Measurements from ENCODE around the gene TEX48.

TEX48 gene

DNA sequence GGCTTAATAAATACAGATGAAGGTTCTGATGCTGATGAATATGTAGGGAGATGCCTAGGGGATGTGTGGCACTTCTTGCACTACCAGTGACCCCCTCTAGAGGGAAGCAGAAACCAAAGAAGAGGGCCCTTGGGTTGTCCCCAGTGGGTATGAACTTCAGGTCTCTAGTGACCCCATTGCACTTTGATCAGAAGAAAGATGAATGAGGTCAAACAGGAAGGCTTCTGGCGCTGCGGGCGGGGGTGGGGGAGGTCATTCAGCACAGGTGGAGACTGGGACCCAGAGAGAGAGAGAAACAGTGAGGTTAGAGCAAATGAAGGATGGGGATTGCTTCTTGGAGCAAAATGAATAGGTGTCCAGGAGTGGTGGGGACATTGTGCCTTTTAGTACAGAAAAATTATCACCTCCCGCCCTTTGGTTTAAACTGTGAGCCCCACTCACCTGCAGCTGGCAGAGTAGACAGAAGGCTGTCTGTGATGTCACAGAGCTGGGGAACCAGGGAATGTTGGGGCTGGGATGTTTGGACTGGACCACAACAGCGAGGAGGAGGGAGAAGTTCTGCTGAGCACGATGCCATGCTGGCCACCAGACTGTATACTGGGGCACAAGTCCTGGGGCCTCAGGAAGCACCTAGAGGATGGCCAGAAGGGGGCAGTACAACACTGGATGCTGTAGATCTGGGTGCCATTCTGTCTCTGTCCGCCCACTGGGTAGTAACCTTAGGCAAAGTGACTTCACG, at the start of gene TEX48:
TEX48 (minus strand) TSS at position 599 of the 739 bp plus-strand sequence. CDS start 10,469 bp downstream, outside the sequence.
- peak; percentile 85 for DNase-seq

DNA sequence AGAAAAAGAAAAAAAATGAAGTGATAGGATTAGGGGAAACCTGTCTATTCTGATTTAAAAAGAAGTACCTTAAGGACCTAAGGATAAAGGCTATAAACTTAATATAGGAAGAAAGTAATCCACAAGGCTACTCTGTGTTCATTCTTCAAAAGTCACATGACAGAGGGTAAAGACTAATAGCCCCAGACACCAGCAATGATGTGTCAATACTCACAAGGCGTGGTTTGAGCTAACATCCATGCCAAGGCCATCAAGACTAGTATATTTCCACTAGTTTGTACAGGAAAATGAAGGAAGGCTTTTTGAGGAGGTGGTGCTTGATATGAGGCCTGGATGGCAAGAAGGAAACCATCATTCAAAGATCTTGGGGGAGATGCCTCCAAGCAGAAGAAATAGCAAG, 49.7 kb upstream of the TEX48 start:
- no peak for DNase-seq

GRCh38 chr9:114729706-114730105, 47.7 kb upstream of the TEX48 start:
- no peak for DNase-seq

- no peak for DNase-seq
Measured at GRCh38 chr9:114725930-114726329, 43.9 kb upstream of the TEX48 start.

GRCh38 chr9:114724744-114725143, 42.8 kb upstream of the TEX48 start:
- no peak for DNase-seq

DNA sequence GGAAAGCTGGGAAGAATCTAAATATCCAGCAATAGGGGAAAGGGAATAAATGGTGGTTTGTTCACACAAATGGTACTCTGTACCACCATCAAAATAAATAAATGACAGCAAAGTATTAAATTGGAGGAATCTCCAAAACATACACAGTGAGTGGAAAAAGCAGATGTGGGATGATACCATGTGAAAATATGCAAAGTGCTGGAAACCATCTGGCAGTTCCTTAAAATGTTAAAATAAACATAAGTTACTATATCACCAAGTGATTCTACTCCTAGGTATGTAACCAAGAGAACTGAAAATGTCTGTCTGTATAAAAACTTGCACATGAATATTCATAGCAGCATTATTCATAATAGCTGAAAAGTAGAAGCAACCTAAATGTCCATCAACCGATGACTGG, 41.9 kb upstream of the TEX48 start:
- DNase-seq, result no peak

GRCh38 chr9:114722937-114723620, 41.1 kb upstream of the TEX48 start:
- DNase-seq, result no peak

DNA sequence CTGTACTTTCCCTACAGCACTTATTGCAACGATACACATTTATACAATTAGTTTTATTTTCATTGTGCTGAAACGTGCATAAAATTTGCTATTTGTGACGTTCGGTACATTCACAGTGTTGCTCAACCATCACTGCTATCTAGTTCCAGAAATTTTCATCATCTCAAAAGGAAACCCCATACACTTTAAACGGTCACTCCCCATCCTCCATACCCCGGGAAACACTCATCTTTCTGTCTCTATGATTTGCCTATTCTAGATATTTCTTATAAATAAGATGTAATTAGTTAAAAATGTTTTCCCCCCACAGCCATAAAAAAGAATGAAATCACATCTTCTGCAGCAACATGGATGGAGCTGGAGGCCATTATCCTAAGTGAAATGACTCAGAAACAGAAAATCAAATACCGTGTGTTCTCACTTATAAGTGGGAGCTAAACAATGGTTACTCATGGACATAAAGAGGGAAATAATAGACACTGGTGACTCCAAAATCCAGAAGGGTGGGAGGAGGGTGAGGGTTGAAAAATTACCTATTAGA, 40.2 kb upstream of the TEX48 start:
- no peak for DNase-seq

- DNase-seq, result no peak
Measured at GRCh38 chr9:114721491-114722079, 39.6 kb upstream of the TEX48 start.

DNA sequence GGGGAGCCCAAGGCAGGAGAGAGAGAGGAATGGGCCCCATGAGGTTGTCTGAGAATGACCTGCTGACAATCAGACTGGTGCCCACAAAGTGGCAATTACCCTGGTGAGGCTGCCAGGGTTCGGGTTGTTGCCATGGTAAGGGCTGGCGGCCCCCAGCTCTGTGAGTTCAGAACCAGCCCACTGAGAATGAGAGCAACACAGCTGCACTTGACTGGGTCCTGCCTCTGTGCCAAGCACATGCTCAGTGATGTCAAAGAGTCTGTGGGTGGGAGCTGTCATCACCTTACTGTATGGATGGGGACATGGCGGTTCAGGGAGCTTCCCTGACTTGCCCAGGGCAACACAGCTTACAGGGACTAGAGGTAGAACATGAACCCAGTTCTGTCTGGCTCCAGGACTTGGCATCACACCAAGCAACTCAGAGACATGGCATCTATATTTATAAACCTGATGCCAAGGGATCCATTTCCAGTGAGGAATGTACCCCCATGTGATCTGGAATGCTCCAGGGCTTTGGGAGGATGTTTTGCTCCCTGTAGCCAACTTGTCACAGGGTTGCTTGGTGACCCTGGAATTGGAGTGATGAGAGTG, 38.2 kb upstream of the TEX48 start:
- DNase-seq, result no peak

DNA sequence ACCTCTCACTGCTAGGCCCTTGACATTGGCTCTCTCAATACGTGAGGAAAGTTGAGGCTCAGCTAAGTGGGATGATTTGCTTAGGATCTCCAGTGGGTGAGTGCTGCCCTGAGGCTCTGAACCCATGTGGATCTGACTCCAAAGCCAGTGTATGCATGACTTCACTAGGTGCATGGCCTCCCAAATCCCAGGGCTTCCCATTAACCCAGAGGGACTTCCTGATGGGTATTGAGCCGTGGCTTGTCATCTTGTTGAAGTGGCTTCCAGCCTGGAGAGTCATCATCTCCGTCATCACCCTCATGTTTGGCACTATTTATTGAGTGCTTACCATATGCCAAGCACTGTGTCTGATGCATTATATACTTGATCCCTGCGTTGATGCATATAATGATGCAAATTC, 37.3 kb upstream of the TEX48 start:
- no peak for DNase-seq

DNA sequence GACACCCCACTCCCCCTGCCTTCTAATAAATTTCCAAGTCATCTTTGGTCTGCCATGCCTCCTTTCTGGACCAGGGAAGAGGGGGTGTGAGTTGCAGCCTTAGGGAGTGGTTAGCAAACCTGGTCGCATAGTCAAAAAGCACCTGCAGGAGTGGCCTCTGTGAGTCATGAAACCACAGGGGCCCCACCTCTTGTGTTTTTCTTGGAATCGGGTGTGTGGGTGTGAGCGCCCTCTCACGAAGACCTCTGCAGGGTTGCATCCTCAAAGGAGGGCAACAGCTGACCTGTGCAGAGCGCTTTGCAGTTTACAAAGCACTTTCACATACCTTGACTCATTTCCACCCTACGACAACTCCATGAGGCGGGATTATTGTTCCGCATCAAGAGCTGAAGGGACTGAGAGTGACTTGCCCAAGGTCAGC, 36.8 kb upstream of the TEX48 start:
- DNase-seq, result peak; percentile 85

DNA sequence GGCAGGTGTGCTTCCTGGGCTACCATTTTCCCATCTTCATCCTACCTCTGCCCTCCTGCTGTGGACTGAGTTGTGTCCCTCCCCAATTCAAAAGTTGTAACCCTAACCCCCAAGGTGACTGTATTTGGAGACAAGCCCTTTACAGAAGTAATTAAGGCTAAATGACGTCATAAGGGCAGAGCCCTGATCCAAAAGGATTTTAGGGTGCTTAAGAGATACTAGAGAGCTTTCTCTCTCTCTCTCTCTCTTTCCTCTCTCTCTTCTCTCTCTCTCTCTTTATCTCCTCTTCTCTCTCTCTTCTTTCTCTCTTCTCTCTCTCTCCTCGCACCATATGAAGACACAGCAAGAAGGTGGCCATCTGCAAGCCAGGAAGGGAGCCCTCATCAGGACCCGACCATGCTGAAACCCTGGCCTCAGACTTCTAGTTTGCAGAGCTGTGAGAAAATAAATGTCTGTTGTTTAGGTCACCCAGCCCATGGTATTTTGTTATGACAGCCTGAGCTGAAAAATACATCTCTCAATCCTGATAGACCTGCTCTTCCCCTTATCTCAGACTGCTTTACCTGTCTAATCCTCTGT, 36.0 kb upstream of the TEX48 start:
- DNase-seq, result no peak

GRCh38 chr9:114709636-114710035, 27.6 kb upstream of the TEX48 start:
- DNase-seq, result no peak

DNA sequence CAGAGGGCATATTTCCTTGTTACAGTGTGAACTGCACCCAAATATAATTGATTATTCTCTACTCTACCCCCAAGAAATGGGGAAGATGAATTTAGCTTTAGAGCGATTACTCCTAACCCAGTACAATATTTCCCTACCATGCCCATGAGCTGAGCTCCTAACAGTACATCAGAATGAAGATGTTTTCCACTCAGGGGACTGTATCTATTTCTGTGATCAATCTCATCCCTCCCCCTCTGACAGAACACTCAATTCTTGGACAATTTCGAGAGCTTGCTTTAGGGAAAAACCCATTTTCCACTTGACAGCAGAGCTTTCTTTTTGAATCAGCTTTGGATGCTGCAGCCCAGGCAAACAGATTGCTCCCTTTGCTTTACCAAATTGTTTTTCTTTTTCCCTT, 24.7 kb upstream of the TEX48 start:
- no peak for DNase-seq

- DNase-seq, result no peak
Measured at GRCh38 chr9:114701988-114702387, 20.0 kb upstream of the TEX48 start.

DNA sequence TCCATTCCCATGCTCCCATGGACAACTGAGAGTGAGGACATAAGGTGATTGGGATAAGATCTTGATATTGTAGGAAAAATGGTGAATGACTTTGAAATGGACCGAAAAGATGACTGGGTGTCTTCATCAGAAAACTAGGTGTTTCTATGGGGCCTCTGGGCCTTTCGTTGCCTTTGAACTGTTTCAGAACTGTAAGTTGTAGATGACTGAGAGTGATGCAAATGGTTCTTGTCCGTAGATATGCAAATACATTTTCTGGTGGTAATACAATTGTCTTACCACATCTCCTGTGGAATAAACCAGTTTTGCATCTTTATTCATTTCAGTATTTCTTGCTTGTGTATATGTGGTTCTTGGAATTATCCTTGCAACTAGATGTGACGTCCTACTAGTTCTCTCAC, 16.0 kb upstream of the TEX48 start:
- no peak for DNase-seq

DNA sequence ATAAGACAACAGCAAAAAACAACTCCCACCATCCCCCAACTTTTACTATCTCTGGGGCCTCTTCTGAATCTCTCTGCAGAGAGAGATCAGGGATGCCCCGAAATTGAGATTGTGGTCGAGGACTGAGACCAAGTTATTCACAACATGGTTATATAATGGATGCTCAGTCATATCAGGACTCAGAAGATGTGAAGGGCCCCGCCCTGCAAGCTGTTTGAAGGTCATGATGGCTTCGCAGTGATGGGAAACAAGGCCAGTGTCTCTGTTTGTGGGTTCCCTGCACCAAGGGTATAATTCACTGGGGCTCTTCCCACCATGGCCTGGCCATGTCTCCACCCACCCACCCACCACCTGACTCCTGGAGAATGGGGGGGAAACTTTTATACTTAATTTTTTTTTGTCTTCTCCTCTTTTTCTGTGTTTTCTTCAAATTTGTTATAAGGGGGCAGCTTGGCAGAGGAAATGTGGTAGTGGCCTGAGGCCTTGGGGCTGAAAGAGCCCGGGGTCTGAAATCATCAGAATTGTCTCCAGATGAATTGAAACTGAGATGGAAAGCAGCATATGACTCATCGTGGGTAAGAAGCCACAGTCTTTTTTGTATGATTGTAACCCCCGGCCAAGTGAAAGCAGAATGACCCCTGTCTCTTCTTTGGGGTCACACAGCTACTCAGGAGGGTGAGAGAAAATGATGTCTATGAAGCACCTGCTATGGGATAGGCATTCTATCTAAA, 15.0 kb upstream of the TEX48 start:
- peak; percentile 46 for DNase-seq

DNA sequence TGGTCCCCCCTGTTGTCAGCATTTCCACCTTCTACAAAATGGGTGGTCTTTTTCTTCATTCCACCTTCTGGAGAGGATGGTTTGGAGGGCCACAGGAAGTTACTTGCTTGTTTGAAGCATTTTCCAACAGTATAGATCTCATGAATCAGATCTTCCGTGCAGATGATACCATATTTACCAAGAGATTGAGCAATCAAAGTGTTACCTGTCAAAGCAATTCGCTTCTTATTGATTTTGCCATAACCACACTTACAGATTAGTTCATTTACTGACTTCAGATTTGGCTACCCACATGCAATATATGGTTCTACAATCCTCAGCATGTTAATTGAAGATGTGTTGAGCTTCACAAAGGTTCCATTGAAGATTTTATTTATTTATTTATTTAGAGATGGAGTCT, 14.0 kb upstream of the TEX48 start:
- no peak for DNase-seq

GRCh38 chr9:114694719-114695269, 12.8 kb upstream of the TEX48 start:
- no peak for DNase-seq

DNA sequence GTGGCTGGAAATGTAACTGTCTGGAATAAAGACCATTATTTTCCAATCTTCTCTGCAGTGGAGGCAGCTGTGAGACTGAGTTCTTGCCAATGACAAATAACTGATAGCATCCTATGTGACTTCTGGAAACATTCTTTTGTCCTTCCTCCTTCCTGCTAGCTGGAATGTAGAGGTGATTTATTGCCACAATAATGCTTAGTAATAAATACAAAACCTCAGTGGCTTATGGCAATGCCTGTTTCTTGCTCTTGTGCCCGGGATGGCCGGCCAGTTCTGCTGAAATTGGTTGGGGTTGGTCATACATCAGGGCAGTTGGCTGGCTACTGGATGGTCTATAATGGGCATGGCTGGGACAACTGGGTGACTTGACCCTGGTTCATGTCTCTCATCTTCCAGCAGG, 12.2 kb upstream of the TEX48 start:
- no peak for DNase-seq

- DNase-seq, result no peak
Measured at GRCh38 chr9:114693248-114693855, 11.4 kb upstream of the TEX48 start.

Measured in CD4-positive, alpha-beta T cell treated with Interleukin-6 for 4 hours (primary cell).